ENCODE measurements around the gene TAAR6. TPM values are rescaled to one million over a fixed set of nuclear protein-coding genes. Genes with fewer than 3 reads are reported as not detected.

The TAAR6 gene, protein sequence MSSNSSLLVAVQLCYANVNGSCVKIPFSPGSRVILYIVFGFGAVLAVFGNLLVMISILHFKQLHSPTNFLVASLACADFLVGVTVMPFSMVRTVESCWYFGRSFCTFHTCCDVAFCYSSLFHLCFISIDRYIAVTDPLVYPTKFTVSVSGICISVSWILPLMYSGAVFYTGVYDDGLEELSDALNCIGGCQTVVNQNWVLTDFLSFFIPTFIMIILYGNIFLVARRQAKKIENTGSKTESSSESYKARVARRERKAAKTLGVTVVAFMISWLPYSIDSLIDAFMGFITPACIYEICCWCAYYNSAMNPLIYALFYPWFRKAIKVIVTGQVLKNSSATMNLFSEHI
- not detected in 2 replicates for total RNA-seq

GRCh38 chr6:132570221-132570777 is at the start of gene TAAR6:
Gene TAAR6, plus strand, starts transcription at chr6:132570322. Its CDS starts 0 bp downstream, at chr6:132570322.

GRCh38 chr6:132537977-132538376 is 32.1 kb upstream of the TAAR6 start, which contains the start of gene TAAR9:
Gene TAAR9, plus strand, starts transcription at chr6:132538277. Its CDS starts 13 bp downstream, at chr6:132538290.

DNA sequence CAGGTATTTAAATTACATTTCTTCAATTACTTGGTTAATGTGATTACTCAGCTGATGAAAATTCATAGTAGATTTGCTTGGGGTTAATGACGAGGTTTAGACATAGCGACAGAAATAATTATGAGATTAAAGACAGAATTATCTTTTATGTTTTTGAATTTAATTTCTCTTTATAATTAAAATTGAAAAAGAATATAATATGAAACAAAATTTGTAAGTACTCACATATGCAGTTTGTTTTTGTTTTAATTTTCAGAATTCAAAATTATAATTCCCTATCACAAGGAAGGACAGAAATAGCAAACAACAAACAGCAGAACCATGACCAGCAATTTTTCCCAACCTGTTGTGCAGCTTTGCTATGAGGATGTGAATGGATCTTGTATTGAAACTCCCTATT is 17.8 kb upstream of the TAAR6 start, which contains the start of gene TAAR8:
Gene TAAR8 (plus strand): TSS at position 301 of the 400 bp plus-strand sequence. CDS start 21 bp downstream, at position 322.

DNA sequence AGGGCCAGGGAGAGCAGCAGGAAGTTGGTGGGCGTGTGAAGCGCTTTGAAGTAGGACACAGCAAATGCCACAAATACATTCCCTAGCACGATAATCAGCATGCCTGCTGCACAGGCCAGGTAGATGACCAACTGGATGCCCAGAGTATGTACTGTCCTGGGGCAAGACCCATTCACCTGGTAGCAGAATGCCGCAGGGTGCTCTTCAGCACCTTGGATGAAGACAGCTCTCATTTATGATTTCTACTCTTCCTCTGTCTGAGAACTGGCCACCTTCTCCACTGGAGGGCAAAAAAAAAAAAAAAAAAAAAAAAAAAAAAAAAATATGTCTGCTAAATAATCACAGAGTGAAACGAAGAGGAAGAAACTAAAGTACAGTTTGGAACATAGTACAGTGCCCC is 19.3 kb downstream of the TAAR6 start, which contains the start of gene TAAR5:
Gene TAAR5 (minus strand): TSS at position 288 of the 400 bp plus-strand sequence. CDS start 55 bp downstream, at position 233.

Other genes starting within 250 kb of the TAAR6 start
- 29.3 and 135 TPM in 2 replicates for gene MOXD1, start 168.8 kb upstream of the TAAR6 start, total RNA-seq
- gene STX7, start 57.2 kb upstream of the TAAR6 start, total RNA-seq, result 33.2 and 48.8 TPM in 2 replicates
- not detected in 2 replicates for gene TAAR9, start 32.0 kb upstream of the TAAR6 start, total RNA-seq
- not detected in 2 replicates for gene TAAR8, start 17.6 kb upstream of the TAAR6 start, total RNA-seq
- not detected in 2 replicates for gene TAAR5, start 19.4 kb downstream of the TAAR6 start, total RNA-seq
- not detected in 2 replicates for gene TAAR2, start 54.0 kb downstream of the TAAR6 start, total RNA-seq
- not detected in 2 replicates for gene TAAR1, start 88.9 kb downstream of the TAAR6 start, total RNA-seq
- gene VNN1, start 143.7 kb downstream of the TAAR6 start, total RNA-seq, result under 0.01 TPM in 1 of 2 replicates, not detected in the other
- gene VNN2, start 187.6 kb downstream of the TAAR6 start, total RNA-seq, result 0.58 and 0.85 TPM in 2 replicates
- 4.6 and 6.8 TPM in 2 replicates for gene SLC18B1, start 228.3 kb downstream of the TAAR6 start, total RNA-seq
- 1,174 and 1,245 TPM in 2 replicates for gene RPS12, start 244.2 kb downstream of the TAAR6 start, total RNA-seq

Data from regular cardiac myocyte (primary cell).